Activated naive CD4-positive, alpha-beta T cell treated with anti-CD3 and anti-CD28 coated beads, Interleukin-2, amount 50 U/mL, for 16 hours (primary cell): ENCODE measurements around the gene SALL3.

ENCODE experiments used
- DNase-seq: peaks from one replicate; pipeline ENCODE4 v3.0.0-alpha.2; 2020

SALL3 gene

GRCh38 chr18:78981394-78981831, 1.8 kb downstream of the SALL3 start:
- no peak for DNase-seq

- DNase-seq: no peak
These were observed 2.5 kb downstream of the SALL3 start for GRCh38 chr18:78981989-78982620.

- DNase-seq: no peak
These were observed 3.9 kb downstream of the SALL3 start for GRCh38 chr18:78983512-78983911.

- no peak for DNase-seq
These were observed 5.5 kb downstream of the SALL3 start for GRCh38 chr18:78984941-78985784.

GRCh38 chr18:78986018-78986481, 6.4 kb downstream of the SALL3 start:
- no peak for DNase-seq

- DNase-seq: no peak
These were observed 11.8 kb downstream of the SALL3 start for GRCh38 chr18:78991446-78991845.

GRCh38 chr18:78992041-78993011, 12.7 kb downstream of the SALL3 start:
- no peak for DNase-seq

- no peak for DNase-seq
These were observed 13.7 kb downstream of the SALL3 start for GRCh38 chr18:78993014-78993926.

GRCh38 chr18:78994000-78994399, 14.4 kb downstream of the SALL3 start:
- no peak for DNase-seq

- DNase-seq: no peak
These were observed 14.9 kb downstream of the SALL3 start for GRCh38 chr18:78994531-78994930.

GRCh38 chr18:78994977-78995582, 15.5 kb downstream of the SALL3 start:
- DNase-seq: no peak

GRCh38 chr18:78995740-78996395, 16.2 kb downstream of the SALL3 start:
- no peak for DNase-seq

- DNase-seq: no peak
These were observed 17.3 kb downstream of the SALL3 start for GRCh38 chr18:78996741-78997490.

- no peak for DNase-seq
These were observed 18.9 kb downstream of the SALL3 start for GRCh38 chr18:78998371-78999071.

GRCh38 chr18:78999939-79000338, 20.3 kb downstream of the SALL3 start:
- DNase-seq: no peak

GRCh38 chr18:79000997-79001396, 21.4 kb downstream of the SALL3 start:
- DNase-seq: no peak

- no peak for DNase-seq
These were observed 26.0 kb downstream of the SALL3 start for GRCh38 chr18:79005653-79006052.

GRCh38 chr18:79006106-79006795, 26.6 kb downstream of the SALL3 start:
- DNase-seq: no peak

GRCh38 chr18:79007440-79007839, 27.8 kb downstream of the SALL3 start:
- no peak for DNase-seq
